LHCN-M2 (cell line): ENCODE results near the gene CSNK1D. TPM values are rescaled to one million over a fixed set of nuclear protein-coding genes. Genes with fewer than 3 reads are reported as not detected.
"Not testable (repeated sequence)": the region's sequence is repeated elsewhere in the genome, so short reads cannot be mapped to it uniquely, and the experiment has no call there.

ENCODE experiments used
- DNase-seq: peaks from one replicate; pipeline ENCODE4 v3.0.0-alpha.2; 2012; ENCODE audit warnings: low read depth
- total RNA-seq: library from RNA; depleted of rRNA; stranded (reverse); fragments of >200 nt; gene quantifications from 2 replicates; pipeline ENCODE4 v1.2.3, GENCODE V29; 2014; rRNA removed

The CSNK1D gene
- total RNA-seq, 1 experiment from 2014 or later, result 51.3 TPM

GRCh38 chr17:82193050-82193449 lies 80.5 kb downstream of the CSNK1D start:
- not testable (repeated sequence) for DNase-seq

Other genes starting within 250 kb of the CSNK1D start
- gene RAC3, start 242.0 kb downstream of the CSNK1D start, total RNA-seq, result 18.1 and 28.7 TPM in 2 replicates
- 88.0 and 90.5 TPM in 2 replicates for gene DCXR, start 236.0 kb downstream of the CSNK1D start, total RNA-seq
- gene RFNG, start 221.9 kb downstream of the CSNK1D start, total RNA-seq, result 31.5 and 35.1 TPM in 2 replicates
- 144 and 149 TPM in 2 replicates for gene GPS1, start 221.8 kb downstream of the CSNK1D start, total RNA-seq
- gene DUS1L, start 207.9 kb downstream of the CSNK1D start, total RNA-seq, result 75.8 and 86.1 TPM in 2 replicates
- 69.0 and 69.2 TPM in 2 replicates for gene FASN, start 175.5 kb downstream of the CSNK1D start, total RNA-seq
- gene CCDC57, start 60.9 kb downstream of the CSNK1D start, total RNA-seq, result 11.0 and 13.5 TPM in 2 replicates
- 497 and 711 TPM in 2 replicates for gene SLC16A3, start 44.7 kb downstream of the CSNK1D start, total RNA-seq
- gene CD7, start 43.9 kb upstream of the CSNK1D start, total RNA-seq, result 0.92 and 1.6 TPM in 2 replicates
- gene SECTM1, start 60.1 kb upstream of the CSNK1D start, total RNA-seq, result 139 and 147 TPM in 2 replicates
- 0.06 TPM in 2 replicates for gene TEX19, start 85.5 kb upstream of the CSNK1D start, total RNA-seq
- 0.11 TPM in 1 of 2 replicates, not detected in the other for gene UTS2R, start 98.1 kb upstream of the CSNK1D start, total RNA-seq
- gene HEXD, start 144.6 kb upstream of the CSNK1D start, total RNA-seq, result 12.0 and 14.6 TPM in 2 replicates
- gene OGFOD3, start 144.9 kb upstream of the CSNK1D start, total RNA-seq, result 28.7 and 45.0 TPM in 2 replicates
- gene CYBC1, start 177.1 kb upstream of the CSNK1D start, total RNA-seq, result 83.5 and 107 TPM in 2 replicates
- 62.7 and 62.8 TPM in 2 replicates for gene NARF, start 185.0 kb upstream of the CSNK1D start, total RNA-seq
- gene FOXK2, start 246.0 kb upstream of the CSNK1D start, total RNA-seq, result 24.8 and 31.5 TPM in 2 replicates